Trophoblast cell (in vitro differentiated cells and primary cell): ENCODE data around the gene TTC32. TPM values are rescaled to one million over a fixed set of nuclear protein-coding genes. Genes with fewer than 3 reads are reported as not detected.

ENCODE experiments used
- DNase-seq, 2 donors: peaks; one replicate each; pipeline ENCODE4 v3.0.0-alpha.2; 2016
- H2AFZ ChIP-seq: 2 replicates; pipeline ENCODE4 v1.6.1; 2013; ENCODE audit warnings: low read length, moderate library complexity, mild to moderate bottlenecking; ENCODE audit not compliant: insufficient read depth, poor library complexity
- H2AK5ac ChIP-seq: 2 replicates; pipeline ENCODE4 v1.6.1; 2013; ENCODE audit warnings: mild to moderate bottlenecking, low read length
- H2BK120ac ChIP-seq: 2 replicates; pipeline ENCODE4 v1.6.1; 2013; ENCODE audit warnings: low read length, mild to moderate bottlenecking, moderate library complexity; ENCODE audit not compliant: insufficient read depth, poor library complexity
- H2BK12ac ChIP-seq: 2 replicates; pipeline ENCODE4 v1.6.1; 2013; ENCODE audit warnings: mild to moderate bottlenecking, low read length, moderate library complexity
- H2BK5ac ChIP-seq: 2 replicates; pipeline ENCODE4 v1.6.1; 2013; ENCODE audit warnings: low read length, low read depth, moderate library complexity, mild to moderate bottlenecking; ENCODE audit not compliant: poor library complexity
- H3K14ac ChIP-seq: 2 replicates; pipeline ENCODE4 v1.6.1; 2013; ENCODE audit warnings: mild to moderate bottlenecking, low read length
- H3K18ac ChIP-seq: 2 replicates; pipeline ENCODE4 v1.6.1; 2013; ENCODE audit warnings: mild to moderate bottlenecking, low read length
- H3K23ac ChIP-seq: 2 replicates; pipeline ENCODE4 v1.6.1; 2013; ENCODE audit warnings: low read length
- H3K27ac ChIP-seq: 2 replicates; pipeline ENCODE4 v1.5.1; 2013; ENCODE audit warnings: low read depth, mild to moderate bottlenecking, inconsistent platforms, low read length, moderate library complexity
- H3K27me3 ChIP-seq: 2 replicates; pipeline ENCODE4 v1.6.1; 2013; ENCODE audit warnings: inconsistent platforms, mild to moderate bottlenecking, low read length, moderate library complexity; ENCODE audit not compliant: insufficient read depth
- H3K36me3 ChIP-seq, 2 experiments: 1 replicate in 1 of 2; 2 replicates in 1 of 2; pipeline ENCODE4 v1.6.1; 2013; ENCODE audit warnings: low read length in 2 of 2, mild to moderate bottlenecking in 2 of 2, moderate library complexity in 1 of 2; ENCODE audit not compliant: insufficient read depth in 2 of 2, control insufficient read depth in 1 of 2
- H3K4ac ChIP-seq: 2 replicates; pipeline ENCODE4 v1.6.1; 2013; ENCODE audit warnings: low read depth, mild to moderate bottlenecking, low read length, moderate library complexity
- H3K4me1 ChIP-seq, 2 experiments: 1 replicate in 1 of 2; 2 replicates in 1 of 2; pipeline ENCODE4 v1.6.1; 2013; ENCODE audit warnings: low read length in 2 of 2, mild to moderate bottlenecking in 2 of 2, moderate library complexity in 1 of 2; ENCODE audit not compliant: insufficient read depth in 2 of 2, control insufficient read depth in 1 of 2
- H3K4me2 ChIP-seq: 2 replicates; pipeline ENCODE4 v1.6.1; 2013; ENCODE audit warnings: inconsistent platforms, mild to moderate bottlenecking, low read length, moderate library complexity
- H3K4me3 ChIP-seq: 2 replicates; pipeline ENCODE4 v1.5.1; 2013; ENCODE audit warnings: mild to moderate bottlenecking, low read depth, low read length, inconsistent platforms
- H3K79me1 ChIP-seq: one replicate; pipeline ENCODE4 v1.6.1; 2013; ENCODE audit warnings: low read length
- H3K79me2 ChIP-seq: 2 replicates; pipeline ENCODE4 v1.6.1; 2013; ENCODE audit warnings: low read length, mild to moderate bottlenecking; ENCODE audit not compliant: control insufficient read depth, insufficient read depth, poor library complexity
- H3K9ac ChIP-seq: 2 replicates; pipeline ENCODE4 v1.6.1; 2013; ENCODE audit warnings: mild to moderate bottlenecking, low read length
- H3K9me3 ChIP-seq: 2 replicates; pipeline ENCODE4 v1.6.1; 2013; ENCODE audit warnings: low read depth, mild to moderate bottlenecking, control low read depth, inconsistent platforms, low read length; ENCODE audit not compliant: insufficient read depth
- H4K12ac ChIP-seq: 2 replicates; pipeline ENCODE4 v1.6.1; 2013; ENCODE audit warnings: low read depth, mild to moderate bottlenecking, low read length, moderate library complexity
- H4K8ac ChIP-seq: 2 replicates; pipeline ENCODE4 v1.6.1; 2013; ENCODE audit warnings: low read depth, mild to moderate bottlenecking, low read length, moderate library complexity
- H4K91ac ChIP-seq: one replicate; pipeline ENCODE4 v1.6.1; 2013; ENCODE audit warnings: low read depth, mild to moderate bottlenecking, low read length, moderate library complexity
- WGBS: extraction: QIAGEN DNeasy Blood & Tissue Kit; methylation state at CpG from one replicate; pipeline ENCODE4 v1.1.7; 2013; ENCODE audit warnings: missing lambda C conversion rate; ENCODE audit not compliant: insufficient read length, insufficient coverage; ENCODE audit errors: extremely low coverage; 5-methylcytosine and 5-hydroxymethylcytosine counted together
- polyA plus RNA-seq: library from polyadenylated mRNA; stranded (reverse); fragments of 200-250 nt; gene quantifications from 2 replicates; pipeline ENCODE4 v1.2.3, GENCODE V29; 2013

Gene TTC32
- 6.6 and 8.6 TPM in 2 replicates for polyA plus RNA-seq

GRCh38 chr2:19901442-19902215 is at the start of gene TTC32:
TSS of gene TTC32 (minus strand) at chr2:19901983. CDS start at chr2:19901854, 129 bp downstream.
- H3K18ac ChIP-seq = peak within 1 kb of the TSS; percentile 100
- H3K9me3 ChIP-seq = no peaks in the 10 kb centered on the region
- peak within 1 kb of the TSS; percentile 99 for H2AFZ ChIP-seq
- H4K8ac ChIP-seq = peak within 1 kb of the TSS; percentile 100
- peak within 1 kb of the TSS; percentile 96 for H3K9ac ChIP-seq
- H3K27me3 ChIP-seq = no peaks in the 10 kb centered on the region
- peaks cover 10% of the 10 kb centered on the region for H3K79me2 ChIP-seq
- peak within 1 kb of the TSS; percentile 91 for H3K4me3 ChIP-seq
- peak within 1 kb of the TSS; percentile 83 for H3K27ac ChIP-seq
- peaks cover 11% of the 10 kb centered on the region for H3K79me1 ChIP-seq
- H3K14ac ChIP-seq = peak within 1 kb of the TSS; percentile 98
- peak within 1 kb of the TSS; percentile 77 for H2AK5ac ChIP-seq
- peak within 1 kb of the TSS; percentile 95 for H2BK5ac ChIP-seq
- WGBS = no CpG with 5 or more reads among the region's 65 CpGs
- H3K4me1 ChIP-seq = peaks cover 4 to 6% of the 10 kb centered on the region in 2 experiments
- peak; percentile 92 to 97 for DNase-seq
- peak within 1 kb of the TSS; percentile 66 for H3K4me2 ChIP-seq
- no peaks in the 10 kb centered on the region for H3K36me3 ChIP-seq
- H2BK120ac ChIP-seq = peak within 1 kb of the TSS; percentile 95
- H4K12ac ChIP-seq = peak within 1 kb of the TSS; percentile 95
- no peak within 1 kb of the TSS for H2BK12ac ChIP-seq
- peak within 1 kb of the TSS; percentile 56 for H3K4ac ChIP-seq
- peak within 1 kb of the TSS; percentile 99 for H4K91ac ChIP-seq
- no peak within 1 kb of the TSS for H3K23ac ChIP-seq

GRCh38 chr2:19949071-19949470 is 47.3 kb upstream of the TTC32 start:
- H2AK5ac ChIP-seq = no peak overlapping the region
- no peak overlapping the region for H4K8ac ChIP-seq
- H4K91ac ChIP-seq = no peak overlapping the region
- H3K4me1 ChIP-seq = no peaks in the 10 kb centered on the region
- H3K4ac ChIP-seq = no peak overlapping the region
- H3K18ac ChIP-seq = no peak overlapping the region
- H2BK5ac ChIP-seq = no peak overlapping the region
- no peak for DNase-seq
- no peak overlapping the region for H3K4me2 ChIP-seq
- H4K12ac ChIP-seq = no peak overlapping the region
- H3K9ac ChIP-seq = no peak overlapping the region
- no peak overlapping the region for H2AFZ ChIP-seq
- H3K79me2 ChIP-seq = no peaks in the 10 kb centered on the region
- H3K79me1 ChIP-seq = no peaks in the 10 kb centered on the region
- H3K27ac ChIP-seq = no peak overlapping the region
- no peaks in the 10 kb centered on the region for H3K27me3 ChIP-seq
- H3K9me3 ChIP-seq = no peaks in the 10 kb centered on the region
- H3K14ac ChIP-seq = no peak overlapping the region
- H3K36me3 ChIP-seq = no peaks in the 10 kb centered on the region
- H3K4me3 ChIP-seq = no peak overlapping the region
- no peak overlapping the region for H3K23ac ChIP-seq
- no peak overlapping the region for H2BK12ac ChIP-seq
- no peak overlapping the region for H2BK120ac ChIP-seq

DNA sequence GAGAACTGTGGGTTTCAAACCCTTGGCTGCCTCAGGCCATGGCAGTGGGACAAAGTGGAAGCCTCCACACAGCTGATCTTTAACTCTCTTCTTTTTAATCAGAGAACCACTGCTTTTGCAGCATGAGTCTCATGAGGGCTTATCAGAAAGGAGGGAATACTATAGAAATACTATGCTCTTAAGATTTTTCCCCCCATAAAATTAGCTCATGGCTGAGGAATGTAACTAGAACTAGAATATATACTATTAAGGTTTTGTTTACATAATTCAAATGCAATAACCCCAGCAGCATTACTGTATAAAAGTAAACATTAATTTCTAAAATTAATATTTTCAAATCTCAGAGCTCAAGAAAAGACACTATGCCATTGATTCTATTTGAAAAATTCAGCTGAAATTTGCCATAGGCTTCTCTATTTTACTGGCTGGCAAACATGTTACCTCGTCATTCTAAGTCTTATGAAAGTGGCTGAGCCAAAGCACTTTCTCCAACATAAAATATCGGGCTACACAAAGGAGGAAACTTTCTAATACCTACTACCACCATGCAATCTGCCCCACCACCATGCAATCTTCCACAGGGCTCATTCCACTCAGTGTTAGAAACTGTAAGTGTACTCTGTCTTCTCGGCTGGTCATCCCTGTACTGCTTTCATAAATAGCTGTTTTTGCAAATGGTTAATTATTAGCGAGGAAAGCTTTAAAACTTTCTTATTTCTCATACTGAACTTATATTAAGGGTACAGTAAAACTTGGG is 45.6 kb upstream of the TTC32 start:
- Histone ChIP-seq H4K8ac (no peak overlapping the region), H3K4me3 (no peak overlapping the region), H3K18ac (no peak overlapping the region), H2BK12ac (no peak overlapping the region), H3K23ac (no peak overlapping the region), H4K12ac (no peak overlapping the region), H3K4ac (no peak overlapping the region), H3K36me3 (no peaks in the 10 kb centered on the region), H2AFZ (no peak overlapping the region), H3K79me2 (no peaks in the 10 kb centered on the region), H3K4me2 (no peak overlapping the region), H3K27me3 (no peaks in the 10 kb centered on the region), H3K27ac (no peak overlapping the region), H3K14ac (no peak overlapping the region), H4K91ac (no peak overlapping the region), H2AK5ac (no peak overlapping the region), H2BK120ac (no peak overlapping the region), H3K9ac (no peak overlapping the region), H2BK5ac (no peak overlapping the region), H3K9me3 (no peaks in the 10 kb centered on the region), H3K4me1 (no peaks in the 10 kb centered on the region), H3K79me1 (no peaks in the 10 kb centered on the region)
- no CpG with 5 or more reads among the region's 4 CpGs for WGBS
- DNase-seq = no peak

- H3K4me3 ChIP-seq = no peak overlapping the region
- H3K79me1 ChIP-seq = no peaks in the 10 kb centered on the region
- H2AFZ ChIP-seq = no peak overlapping the region
- no peaks in the 10 kb centered on the region for H3K9me3 ChIP-seq
- no CpG with 5 or more reads among the region's 2 CpGs for WGBS
- no peak overlapping the region for H2BK5ac ChIP-seq
- H3K14ac ChIP-seq = no peak overlapping the region
- H3K4me1 ChIP-seq = no peaks in the 10 kb centered on the region
- H3K18ac ChIP-seq = no peak overlapping the region
- no peak overlapping the region for H3K27ac ChIP-seq
- H3K9ac ChIP-seq = no peak overlapping the region
- no peak for DNase-seq
- H3K4me2 ChIP-seq = no peak overlapping the region
- H4K91ac ChIP-seq = no peak overlapping the region
- no peaks in the 10 kb centered on the region for H3K27me3 ChIP-seq
- H3K23ac ChIP-seq = no peak overlapping the region
- no peaks in the 10 kb centered on the region for H3K79me2 ChIP-seq
- no peak overlapping the region for H4K12ac ChIP-seq
- H2BK120ac ChIP-seq = no peak overlapping the region
- no peak overlapping the region for H2BK12ac ChIP-seq
- H3K36me3 ChIP-seq = no peaks in the 10 kb centered on the region
- H3K4ac ChIP-seq = no peak overlapping the region
- no peak overlapping the region for H4K8ac ChIP-seq
- no peak overlapping the region for H2AK5ac ChIP-seq
Measured at GRCh38 chr2:19944205-19944845, 42.5 kb upstream of the TTC32 start.
